NOMO-1 treated with dmso at 0.1 percent for 144 hours (cell line): ENCODE results near the gene PANX1.
A peak's percentile ranks its signal among the peaks of the same experiment; 100 is the strongest.
"Not testable (repeated sequence)": the region's sequence is repeated elsewhere in the genome, so short reads cannot be mapped to it uniquely, and the experiment has no call there.

Experiments used
- DNase-seq: peaks from one replicate; lab custom pipeline; 2025; ENCODE audit not compliant: unreplicated experiment; lab: John Stamatoyannopoulos, UW

PANX1 gene

DNA sequence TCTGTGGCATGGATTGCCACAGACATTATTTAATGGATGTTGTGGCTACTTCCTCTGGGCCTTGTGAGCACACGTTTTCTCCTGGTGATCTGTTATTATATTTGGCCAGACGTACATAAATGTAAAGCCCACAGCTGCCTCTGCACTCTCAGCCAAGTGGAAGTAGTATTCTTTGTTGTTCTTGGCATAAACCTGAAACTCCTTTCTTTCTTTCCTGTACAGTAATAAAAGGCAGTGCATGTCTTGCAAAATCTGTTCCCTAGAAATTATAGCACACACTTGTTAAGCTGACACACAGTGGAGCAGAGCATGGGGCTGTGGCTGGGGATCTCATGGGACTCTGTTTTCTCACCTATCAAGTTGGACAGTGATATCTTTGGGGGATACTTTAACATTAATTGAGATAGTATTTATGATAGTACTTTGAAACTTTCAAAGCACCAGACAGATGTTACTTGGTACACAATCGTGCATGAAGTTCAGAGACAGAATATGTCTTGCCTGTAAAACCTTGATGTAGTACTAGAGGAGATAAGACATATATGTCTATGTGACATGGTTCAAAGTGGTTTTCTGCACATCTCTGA is 20.9 kb downstream of the PANX1 start:
- no peak for DNase-seq

DNA sequence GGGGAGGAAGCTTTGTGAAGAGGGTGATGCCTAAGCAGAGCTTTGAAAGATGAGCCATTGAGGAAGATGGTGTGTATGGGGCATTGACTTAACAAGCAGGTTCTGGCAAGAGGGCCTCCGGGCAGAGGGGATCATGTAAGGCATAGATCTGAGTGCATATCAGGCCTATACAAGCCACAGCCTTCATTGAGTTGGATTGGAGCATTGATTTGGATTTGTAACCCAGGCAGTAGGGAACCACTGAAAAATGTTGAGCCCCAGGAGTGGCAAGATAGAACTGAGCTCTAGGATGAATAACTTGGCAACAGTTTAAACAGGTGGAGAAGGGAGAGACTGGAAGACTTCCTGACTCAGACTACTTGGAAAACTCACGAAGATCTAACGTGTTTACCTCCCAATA is 21.4 kb downstream of the PANX1 start:
- DNase-seq = no peak

- DNase-seq = peak; percentile 49
Observed at GRCh38 chr11:94150704-94151685, 22.4 kb downstream of the PANX1 start.

DNA sequence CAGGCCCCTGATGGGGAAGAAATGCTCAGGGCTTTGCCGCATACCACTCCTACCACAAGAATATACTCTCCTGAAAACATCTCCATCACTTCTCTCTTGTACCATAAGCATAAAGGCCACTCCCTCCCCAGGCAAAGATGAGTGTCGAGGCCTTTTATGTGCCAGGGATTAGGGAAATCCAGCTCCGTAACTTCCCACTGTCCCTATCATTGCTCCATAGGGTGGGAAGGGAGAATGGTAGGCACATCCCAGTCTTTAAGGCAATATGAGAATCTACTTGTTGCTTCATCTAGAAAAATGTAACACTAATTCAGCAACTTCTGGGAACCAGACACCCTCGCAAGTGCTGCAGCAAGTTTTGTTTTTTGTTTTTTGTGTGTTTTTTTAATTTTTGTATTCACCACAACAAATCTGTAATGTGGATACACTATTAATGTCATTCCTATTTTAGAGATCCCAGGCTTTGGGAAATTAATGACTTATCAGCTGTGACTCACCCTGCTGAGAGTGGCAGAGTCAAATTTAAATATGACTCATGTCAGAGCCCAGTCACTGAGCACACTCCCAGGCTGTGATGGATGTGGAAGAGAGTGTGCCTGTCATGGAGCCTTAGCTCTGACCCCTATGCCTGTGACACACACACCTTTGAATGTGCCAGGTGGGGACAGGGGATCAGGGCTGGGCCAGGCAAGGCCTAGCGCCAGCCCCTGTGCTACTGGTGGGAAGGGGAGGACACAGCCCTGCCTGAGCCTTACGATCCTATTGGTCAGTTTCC is 23.4 kb downstream of the PANX1 start:
- DNase-seq = no peak

DNA sequence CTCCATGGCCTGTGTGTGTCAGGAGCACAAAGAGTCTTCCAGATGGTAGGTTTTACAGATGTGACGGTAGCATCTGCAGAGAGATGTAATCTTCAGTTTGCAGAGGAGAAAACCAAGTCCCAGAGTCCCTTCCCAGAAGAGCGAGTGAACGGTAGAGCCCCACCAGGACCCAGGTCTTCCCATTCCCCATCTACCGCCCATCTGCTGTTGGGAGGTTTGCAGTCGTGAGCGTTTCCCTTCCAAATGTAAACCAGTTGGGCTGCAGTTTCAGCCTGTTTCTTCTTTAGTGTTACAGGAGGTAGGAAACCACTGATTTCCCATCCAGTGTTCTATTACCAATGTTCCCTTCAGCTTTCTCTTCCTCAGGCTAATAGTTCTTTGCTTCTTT is 24.0 kb downstream of the PANX1 start:
- no peak for DNase-seq

DNA sequence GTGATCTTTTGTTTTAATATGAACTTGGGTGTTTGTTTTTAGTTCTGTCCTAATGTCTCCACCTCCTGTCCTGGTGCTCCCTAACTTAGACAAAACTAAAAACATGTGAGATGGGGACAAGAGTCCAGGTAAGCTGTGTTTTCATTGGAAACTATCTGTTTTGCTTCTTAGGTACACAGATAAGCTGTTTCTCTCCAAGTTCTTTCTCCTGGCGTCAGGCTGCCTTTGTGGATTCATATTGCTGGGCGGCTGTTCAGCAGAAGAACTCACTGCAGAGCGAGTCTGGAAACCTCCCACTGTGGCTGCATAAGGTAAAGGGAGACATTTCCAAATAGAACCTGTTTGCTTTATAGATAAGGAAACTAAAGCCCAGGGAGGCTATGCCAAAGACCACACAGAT is 24.7 kb downstream of the PANX1 start:
- no peak for DNase-seq

DNA sequence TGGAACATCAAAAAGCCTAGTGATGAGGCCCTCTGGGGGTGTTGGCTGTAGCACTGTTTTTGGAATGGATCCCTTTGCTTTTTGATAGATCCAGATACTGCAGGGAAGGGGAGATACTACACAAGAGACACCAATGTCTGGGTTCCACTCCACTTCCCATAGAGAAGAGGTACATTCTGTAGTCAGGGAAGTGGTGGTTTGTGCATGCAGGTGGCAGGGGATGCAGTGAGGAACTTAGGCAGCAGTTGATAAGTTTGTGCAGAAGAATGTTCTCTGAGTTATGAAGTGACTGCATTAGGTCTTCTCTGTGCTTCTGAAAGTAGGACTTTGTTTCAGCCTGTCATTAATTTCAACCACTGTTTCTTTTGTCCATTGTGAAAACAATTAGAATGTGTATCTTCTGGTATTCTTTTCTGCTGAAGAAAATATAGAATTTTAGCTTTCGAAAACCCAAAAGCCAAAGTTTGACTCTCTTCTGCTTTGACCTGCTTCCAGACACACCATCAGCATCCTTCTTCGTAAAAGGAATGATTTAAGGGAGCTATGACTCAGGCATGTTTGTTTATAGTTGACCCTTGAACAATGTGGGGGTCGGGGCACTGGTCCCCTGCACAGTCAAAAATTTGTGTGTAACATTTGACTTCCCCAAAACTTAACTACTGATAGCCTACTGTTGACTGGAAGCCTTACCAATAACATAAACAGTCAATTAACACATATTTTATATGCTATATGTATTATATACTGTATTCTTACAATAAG is 25.6 kb downstream of the PANX1 start:
- DNase-seq = no peak

DNA sequence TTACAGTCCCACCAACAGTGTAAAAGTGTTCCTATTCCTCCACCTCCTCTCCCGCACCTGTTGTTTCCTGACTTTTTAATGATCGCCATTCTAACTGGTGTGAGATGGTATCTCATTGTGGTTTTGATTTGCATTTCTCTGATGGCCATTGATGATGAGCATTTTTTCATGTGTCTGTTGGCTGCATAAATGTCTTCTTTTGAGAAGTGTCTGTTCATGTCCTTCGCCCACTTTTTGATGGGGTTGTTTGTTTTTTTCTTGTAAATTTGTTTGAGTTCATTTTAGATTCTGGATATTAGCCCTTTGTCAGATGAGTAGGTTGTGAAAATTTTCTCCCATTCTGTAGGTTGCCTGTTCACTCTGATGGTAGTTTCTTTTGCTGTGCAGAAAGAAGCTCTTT is 28.7 kb downstream of the PANX1 start:
- not testable (repeated sequence) for DNase-seq

GRCh38 chr11:94168882-94169281 is 40.2 kb downstream of the PANX1 start:
- no peak for DNase-seq

DNA sequence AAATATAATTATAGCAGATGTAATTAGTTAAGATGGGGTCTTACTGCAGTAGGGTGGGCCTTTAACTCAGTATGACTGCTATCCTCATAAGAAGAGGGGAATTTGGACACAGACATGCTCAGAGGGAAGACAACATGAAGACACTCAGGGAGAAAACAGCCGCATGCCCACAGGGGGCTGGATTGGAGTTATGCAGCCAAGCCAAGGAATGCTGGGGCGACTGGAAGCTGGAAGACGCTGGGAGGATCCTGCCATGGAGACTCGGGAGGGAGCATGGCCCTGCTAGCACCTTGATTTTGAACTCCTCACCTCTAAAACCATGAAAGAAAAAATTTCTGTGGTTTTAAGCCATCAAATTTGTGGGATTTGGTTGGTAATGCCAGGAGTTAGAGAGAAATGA is 40.9 kb downstream of the PANX1 start:
- DNase-seq = no peak

DNA sequence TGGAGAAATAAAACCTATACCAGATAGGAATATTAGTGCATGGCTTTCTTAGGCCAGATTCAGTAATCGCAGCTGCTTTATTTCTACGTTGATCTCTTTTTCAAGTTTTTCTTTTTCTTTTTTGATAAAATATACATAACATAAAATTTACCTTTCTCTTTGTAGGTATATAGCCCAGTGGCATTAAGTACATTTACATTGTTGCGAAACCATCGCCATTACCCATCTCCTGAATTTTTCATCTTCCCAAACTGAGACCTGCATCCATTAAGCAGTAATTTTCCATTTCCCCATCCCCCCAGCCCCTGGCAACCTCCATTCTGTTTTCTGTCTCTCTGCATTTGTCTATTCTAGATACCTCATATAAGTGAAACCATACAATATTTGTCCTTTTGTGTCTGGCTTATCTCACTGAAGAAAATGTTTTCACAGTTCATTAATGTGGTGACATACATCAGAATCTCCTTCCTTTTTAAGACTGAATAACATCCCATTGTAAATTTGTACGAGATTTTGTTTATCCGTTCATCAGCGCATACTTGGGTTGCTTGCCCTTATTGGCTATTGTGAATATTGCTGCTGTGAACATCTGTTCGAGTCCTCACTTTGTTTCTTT is 41.4 kb downstream of the PANX1 start:
- no peak for DNase-seq

GRCh38 chr11:94170953-94171352 is 42.3 kb downstream of the PANX1 start:
- DNase-seq = no peak

GRCh38 chr11:94171693-94172440 is 43.2 kb downstream of the PANX1 start:
- DNase-seq = no peak

DNA sequence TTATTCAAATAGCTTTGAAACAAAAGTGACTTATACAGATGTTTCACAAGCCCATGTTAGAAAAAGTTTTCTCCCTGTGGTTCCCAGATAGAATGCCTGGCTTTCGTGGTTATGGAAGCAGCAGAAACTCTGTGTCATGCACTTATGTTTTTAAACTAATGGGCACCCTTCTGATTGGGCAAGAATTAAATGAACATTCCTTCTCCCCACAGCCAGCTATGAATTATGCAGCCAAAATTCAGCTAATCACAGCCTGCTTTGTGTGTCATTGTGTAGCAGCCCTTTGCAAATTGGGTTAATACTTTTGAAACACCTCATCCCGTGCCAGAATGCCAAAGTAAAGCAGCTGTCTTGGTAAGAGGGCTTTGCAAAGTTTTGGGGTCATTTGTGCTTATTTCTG is 46.9 kb downstream of the PANX1 start:
- no peak for DNase-seq

DNA sequence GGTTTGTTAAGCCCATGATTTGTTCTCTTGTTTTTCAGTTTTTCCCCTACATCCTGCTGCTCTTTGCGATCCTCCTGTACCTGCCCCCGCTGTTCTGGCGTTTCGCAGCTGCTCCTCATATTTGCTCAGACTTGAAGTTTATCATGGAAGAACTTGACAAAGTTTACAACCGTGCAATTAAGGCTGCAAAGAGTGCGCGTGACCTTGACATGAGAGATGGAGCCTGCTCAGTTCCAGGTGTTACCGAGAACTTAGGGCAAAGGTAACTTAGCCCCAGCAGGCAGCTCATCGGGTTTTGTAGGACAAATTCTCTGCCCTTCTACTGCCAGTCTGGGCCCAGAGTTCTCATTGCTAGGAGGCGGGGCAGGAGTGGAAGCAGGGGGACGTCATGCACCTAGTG is 49.7 kb downstream of the PANX1 start:
- no peak for DNase-seq

GRCh38 chr11:94179696-94180095 is 51.1 kb downstream of the PANX1 start:
- DNase-seq = no peak

DNA sequence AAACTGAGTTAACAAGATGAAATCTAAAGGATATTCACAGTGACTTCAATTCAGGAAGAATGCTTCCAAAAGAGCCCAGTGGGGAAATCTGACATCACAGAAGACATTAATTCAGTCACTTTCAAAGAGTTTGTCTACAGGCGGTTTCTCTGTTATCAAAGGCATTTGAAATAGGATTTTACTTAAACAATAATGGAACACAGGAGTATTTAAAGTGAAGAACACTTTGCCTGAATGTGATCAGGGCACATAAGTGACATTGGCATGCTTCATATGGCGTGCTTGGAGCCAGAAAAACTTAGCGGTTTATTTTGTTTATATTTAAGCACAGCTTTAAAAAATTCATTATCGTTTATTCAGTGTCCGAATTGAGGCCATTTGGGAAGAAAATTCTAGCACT is 52.9 kb downstream of the PANX1 start:
- no peak for DNase-seq

GRCh38 chr11:94181943-94182342 is 53.3 kb downstream of the PANX1 start:
- no peak for DNase-seq

GRCh38 chr11:94183251-94183885 is 54.7 kb downstream of the PANX1 start:
- DNase-seq = no peak
